GM23248 (cell line): ENCODE measurements around the gene ZNF592. TPM values are rescaled to one million over a fixed set of nuclear protein-coding genes. Genes with fewer than 3 reads are reported as not detected.

Experiments used
- DNase-seq: peaks from one replicate; pipeline ENCODE4 v3.0.0-alpha.2; 2015
- H2AFZ ChIP-seq: fragments of 200-600 bp; sonication (generic); 2 replicates; pipeline ENCODE4 v1.6.1; 2016; ENCODE audit warnings: antibody characterized with exemption
- H3F3A ChIP-seq: fragments of 200-600 bp; sonication (generic); 2 replicates; pipeline ENCODE4 v1.6.1; 2016; ENCODE audit warnings: mild to moderate bottlenecking, antibody characterized with exemption, mixed run types; ENCODE audit not compliant: insufficient read depth
- H3K27ac ChIP-seq: fragments of 200-600 bp; sonication (generic); 2 replicates; pipeline ENCODE4 v1.5.1; 2016; ENCODE audit warnings: mild to moderate bottlenecking
- H3K27me3 ChIP-seq: fragments of 200-600 bp; sonication (generic); replicated peaks from 2 replicates; pipeline ENCODE4 v1.6.1; 2016; ENCODE audit warnings: mild to moderate bottlenecking; ENCODE audit not compliant: insufficient read depth
- H3K36me3 ChIP-seq: fragments of 200-600 bp; sonication (generic); 2 replicates; pipeline ENCODE4 v1.6.1; 2016; ENCODE audit warnings: low read depth, mild to moderate bottlenecking
- H3K4me1 ChIP-seq: fragments of 200-600 bp; sonication (generic); 2 replicates; pipeline ENCODE4 v1.6.1; 2016; ENCODE audit warnings: mild to moderate bottlenecking; ENCODE audit not compliant: insufficient read depth
- H3K4me2 ChIP-seq: fragments of 200-600 bp; sonication (generic); one replicate; pipeline ENCODE4 v1.6.1; 2016; ENCODE audit warnings: mild to moderate bottlenecking; ENCODE audit not compliant: unreplicated experiment
- H3K4me3 ChIP-seq: fragments of 200-600 bp; sonication (generic); 2 replicates; pipeline ENCODE4 v1.5.1; 2016; ENCODE audit warnings: mild to moderate bottlenecking
- H3K79me2 ChIP-seq: fragments of 200-600 bp; sonication (generic); 2 replicates; pipeline ENCODE4 v1.6.1; 2016; ENCODE audit warnings: mild to moderate bottlenecking; ENCODE audit not compliant: insufficient read depth
- H3K9ac ChIP-seq: fragments of 200-600 bp; sonication (generic); 2 replicates; pipeline ENCODE4 v1.6.1; 2016; ENCODE audit warnings: mild to moderate bottlenecking
- H3K9me2 ChIP-seq: fragments of 200-600 bp; sonication (generic); 2 replicates; pipeline ENCODE4 v1.6.1; 2016; ENCODE audit warnings: mixed run types, mild to moderate bottlenecking, moderate library complexity; ENCODE audit not compliant: insufficient read depth
- H3K9me3 ChIP-seq: fragments of 200-600 bp; sonication (generic); one replicate; pipeline ENCODE4 v1.6.1; 2017; ENCODE audit warnings: low read depth
- H4K20me1 ChIP-seq: fragments of 200-600 bp; sonication (generic); 2 replicates; pipeline ENCODE4 v1.6.0; 2016; ENCODE audit not compliant: insufficient read depth
- EZH2 ChIP-seq: fragments of 200-600 bp; sonication (generic); IDR thresholded peaks from 2 replicates; pipeline ENCODE4 v1.6.1; 2018; ENCODE audit warnings: antibody characterized with exemption, mild to moderate bottlenecking; ENCODE audit not compliant: insufficient read depth, poor library complexity, severe bottlenecking
- EZH2phosphoT487 ChIP-seq: fragments of 200-600 bp; sonication (generic); IDR thresholded peaks from 2 replicates; pipeline ENCODE4 v1.6.1; 2018; ENCODE audit warnings: antibody characterized with exemption, moderate library complexity, mild to moderate bottlenecking, low read depth; ENCODE audit not compliant: insufficient read depth
- WGBS, 2 experiments: methylation state at CpG; one replicate each; pipeline ENCODE4 v1.1.6; 2015 to 2017; ENCODE audit warnings: low lambda C conversion rate in 2 of 2, low coverage in 1 of 2; ENCODE audit errors: missing lambda C conversion rate in 2 of 2; 5-methylcytosine and 5-hydroxymethylcytosine counted together
- in situ Hi-C: fragments of 300-500 bp; cut with MboI; formaldehyde crosslinking; loops from 2 replicates; pipeline ENCODE4 v1.15.0; 2020
- polyA plus RNA-seq: library from polyadenylated mRNA; unstranded; fragments of >200 nt; fragmentation: Nextera tagmentation; extraction: Ambion mirVana; gene quantifications from 2 replicates; pipeline ENCODE4 v1.2.1, GENCODE V29; 2016
- total RNA-seq: library from RNA; depleted of rRNA; stranded (reverse); fragments of >200 nt; shearing (Covaris generic); gene quantifications from 2 replicates; pipeline ENCODE4 v1.2.3, GENCODE V29; 2014

Gene ZNF592
- total and polyA plus RNA-seq, 2 experiments from 2014 or later = 7.4 to 9.8 TPM

GRCh38 chr15:84818261-84819131 is 70.1 kb downstream of the ZNF592 start:
- no peaks in the 10 kb centered on the region for H3K36me3 ChIP-seq
- H3K4me2 ChIP-seq = no peak overlapping the region
- WGBS, 2 experiments = 68 to 70% methylated on average over 9 of the region's 9 CpGs
- H3K9me2 ChIP-seq = no peaks in the 10 kb centered on the region
- H3K27me3 ChIP-seq = no peaks in the 10 kb centered on the region
- H3K9ac ChIP-seq = no peak overlapping the region
- no peaks in the 10 kb centered on the region for H3K4me1 ChIP-seq
- in situ Hi-C loops = no loop called here
- TF ChIP-seq EZH2phosphoT487 = no peak
- no peak for TF ChIP-seq EZH2
- H4K20me1 ChIP-seq = no peaks in the 10 kb centered on the region
- H3K79me2 ChIP-seq = no peaks in the 10 kb centered on the region
- 0 out of 2 replicates have a peak, but pooled peaks cover 11% of the 10 kb centered on the region for H3F3A ChIP-seq
- H3K27ac ChIP-seq = no peak overlapping the region
- H2AFZ ChIP-seq = no peak overlapping the region
- no peak overlapping the region for H3K4me3 ChIP-seq
- DNase-seq = peak; percentile 22
- H3K9me3 ChIP-seq = no peaks in the 10 kb centered on the region

GRCh38 chr15:84819291-84819768 is 70.9 kb downstream of the ZNF592 start:
- no peaks in the 10 kb centered on the region for H3K36me3 ChIP-seq
- TF ChIP-seq EZH2 (no peak), EZH2phosphoT487 (no peak)
- in situ Hi-C loops = no loop called here
- no peak overlapping the region for H3K9ac ChIP-seq
- H3K27me3 ChIP-seq = no peaks in the 10 kb centered on the region
- peaks cover 15% of the 10 kb centered on the region; the same call in 1 of the 2 replicates for H3F3A ChIP-seq
- no peaks in the 10 kb centered on the region for H3K4me1 ChIP-seq
- DNase-seq = no peak
- no peaks in the 10 kb centered on the region for H3K79me2 ChIP-seq
- no peak overlapping the region for H3K27ac ChIP-seq
- H4K20me1 ChIP-seq = no peaks in the 10 kb centered on the region
- H3K9me3 ChIP-seq = no peaks in the 10 kb centered on the region
- no peaks in the 10 kb centered on the region for H3K9me2 ChIP-seq
- H3K4me3 ChIP-seq = no peak overlapping the region
- 55 to 62% methylated on average over 3 of the region's 3 CpGs for WGBS, 2 experiments
- no peak overlapping the region for H3K4me2 ChIP-seq
- no peak overlapping the region for H2AFZ ChIP-seq

GRCh38 chr15:84819791-84820190 is 71.4 kb downstream of the ZNF592 start:
- Histone ChIP-seq H3K27me3 (no peaks in the 10 kb centered on the region), H3K4me1 (no peaks in the 10 kb centered on the region), H2AFZ (no peak overlapping the region), H3K9me3 (no peaks in the 10 kb centered on the region), H3K79me2 (no peaks in the 10 kb centered on the region), H3K4me3 (no peak overlapping the region), H3K36me3 (no peaks in the 10 kb centered on the region), H3K9me2 (no peaks in the 10 kb centered on the region), H3F3A (peaks cover 15% of the 10 kb centered on the region; the same call in 1 of the 2 replicates), H3K27ac (no peak overlapping the region), H3K9ac (no peak overlapping the region), H3K4me2 (no peak overlapping the region), H4K20me1 (no peaks in the 10 kb centered on the region)
- TF ChIP-seq EZH2phosphoT487 (no peak), EZH2 (no peak)
- in situ Hi-C loops = no loop called here
- WGBS, 2 experiments = 94 to 98% methylated on average over 2 of the region's 2 CpGs
- DNase-seq = no peak

GRCh38 chr15:84821501-84822021 is 73.2 kb downstream of the ZNF592 start:
- H2AFZ ChIP-seq = no peak overlapping the region
- no peaks in the 10 kb centered on the region for H4K20me1 ChIP-seq
- in situ Hi-C loops = no loop called here
- no peaks in the 10 kb centered on the region for H3K27me3 ChIP-seq
- no peak overlapping the region for H3K27ac ChIP-seq
- no peaks in the 10 kb centered on the region for H3K9me3 ChIP-seq
- H3K4me3 ChIP-seq = no peak overlapping the region
- no peak overlapping the region for H3K9ac ChIP-seq
- H3K4me1 ChIP-seq = no peaks in the 10 kb centered on the region
- no peak for TF ChIP-seq EZH2
- TF ChIP-seq EZH2phosphoT487 = no peak
- WGBS, 2 experiments = 93 to 96% methylated on average over 7 to 8 of the region's 8 CpGs
- H3F3A ChIP-seq = peaks cover 15% of the 10 kb centered on the region; the same call in 1 of the 2 replicates
- no peaks in the 10 kb centered on the region for H3K36me3 ChIP-seq
- no peaks in the 10 kb centered on the region for H3K79me2 ChIP-seq
- DNase-seq = no peak
- H3K4me2 ChIP-seq = no peak overlapping the region
- H3K9me2 ChIP-seq = no peaks in the 10 kb centered on the region
